ENCODE data around the gene CFAP107. TPM values are rescaled to one million over a fixed set of nuclear protein-coding genes. Genes with fewer than 3 reads are reported as not detected.

The CFAP107 gene
- polyA plus RNA-seq, 2 of the 4 experiments (the other 2 are of a cell fraction) = not detected

GRCh38 chr1:12709091-12709491, 36.9 kb upstream of the CFAP107 start:
- TF ChIP-seq JUN (IDR thresholded peaks at IDR 0.05) (no peak), RARB (CRISPR knock-in tag; IDR thresholded peaks at IDR 0.05) (no peak), BHLHE40 (IDR thresholded peaks at IDR 0.05; ENCODE audit: low read depth, low read length) (no peak), POLR2AphosphoS2 (conservative IDR thresholded peaks at IDR 0.05; ENCODE audit: low read length) (no peak), EP300 (IDR thresholded peaks at IDR 0.05) (no peak), HEYL (CRISPR knock-in tag; IDR thresholded peaks at IDR 0.05) (no peak), CHD2 (IDR thresholded peaks at IDR 0.05; ENCODE audit: low read length, partially characterized antibody) (no peak), MYC (IDR thresholded peaks at IDR 0.05; ENCODE audit: borderline replicate concordance, low read length) (no peak), PHF8 (IDR thresholded peaks at IDR 0.05; ENCODE audit: borderline replicate concordance, low read depth) (no peak)
- CTCF ChIA-PET = no interaction called here
- no peaks in the 10 kb centered on the region for H3K4me1 ChIP-seq
- no peak overlapping the region for H3K4me3 ChIP-seq
- POLR2A ChIA-PET = no interaction called here
- no peak overlapping the region for H3K4me2 ChIP-seq
- no peak overlapping the region for H3K27ac ChIP-seq
- no peak for FAIRE-seq
- 0% methylated on average over 1 of the region's 1 CpG for WGBS (ENCODE audit: missing lambda C conversion rate)
- H3K9me3 ChIP-seq = no peaks in the 10 kb centered on the region
- no peak for DNase-seq (ENCODE audit: low read depth in 1 of 2, low spot score in 1 of 2)
- ATAC-seq = no peak

GRCh38 chr1:12709696-12710095, 36.3 kb upstream of the CFAP107 start:
- 23% methylated on average over 3 of the region's 3 CpGs for WGBS (ENCODE audit: missing lambda C conversion rate)
- Histone ChIP-seq H3K4me3 (no peak overlapping the region), H3K4me2 (no peak overlapping the region), H3K4me1 (no peaks in the 10 kb centered on the region), H3K27ac (no peak overlapping the region), H3K9me3 (no peaks in the 10 kb centered on the region)
- CTCF ChIA-PET = no interaction called here
- no peak for DNase-seq (ENCODE audit: low read depth in 1 of 2, low spot score in 1 of 2)
- ATAC-seq = no peak
- POLR2A ChIA-PET = no interaction called here
- TF ChIP-seq ZNF302 (CRISPR knock-in tag; IDR thresholded peaks at IDR 0.05) = no peak
- TF ChIP-seq CBX2 (IDR thresholded peaks at IDR 0.05; ENCODE audit: borderline replicate concordance, low read depth) = no peak
- no peak for TF ChIP-seq HMGXB4 (CRISPR knock-in tag; IDR thresholded peaks at IDR 0.05; ENCODE audit: borderline replicate concordance)
- TF ChIP-seq RARB (CRISPR knock-in tag; IDR thresholded peaks at IDR 0.05) = no peak
- TF ChIP-seq CEBPB (IDR thresholded peaks at IDR 0.05) = no peak
- TF ChIP-seq USF2 (IDR thresholded peaks at IDR 0.05) = no peak
- no peak for TF ChIP-seq SMC3 (IDR thresholded peaks at IDR 0.05)
- no peak for TF ChIP-seq MAX (IDR thresholded peaks at IDR 0.05)
- TF ChIP-seq TP53 (CRISPR knock-in tag; IDR thresholded peaks at IDR 0.05) = no peak
- no peak for FAIRE-seq

- DNase-seq (ENCODE audit: low read depth in 1 of 2, low spot score in 1 of 2) (no peak), ATAC-seq (no peak), FAIRE-seq (no peak)
- CTCF ChIA-PET = interaction anchor here (1.4 kb wide), 1 partner anchor 8 kb away, joined by 4 read pairs; no protein-coding TSS in a partner anchor
- WGBS (ENCODE audit: missing lambda C conversion rate) = 9% methylated on average over 3 of the region's 3 CpGs
- Histone ChIP-seq H3K4me1 (no peaks in the 10 kb centered on the region), H3K4me2 (no peak overlapping the region), H3K9me3 (no peaks in the 10 kb centered on the region), H3K27ac (no peak overlapping the region), H3K4me3 (no peak overlapping the region)
- POLR2A ChIA-PET = interaction anchor here (0.8 kb wide), 1 partner anchor 94 kb away, joined by 4 read pairs; the partner anchor contains the start of gene DHRS3
- no peak for TF ChIP-seq HDAC2 (IDR thresholded peaks at IDR 0.05)
- TF ChIP-seq BHLHE40 (IDR thresholded peaks at IDR 0.05; ENCODE audit: low read depth, low read length) = no peak
- TF ChIP-seq ATOH8 (CRISPR knock-in tag; IDR thresholded peaks at IDR 0.05; ENCODE audit: low read depth) = no peak
- TF ChIP-seq HEYL (CRISPR knock-in tag; IDR thresholded peaks at IDR 0.05) = no peak
- TF ChIP-seq CEBPB (IDR thresholded peaks at IDR 0.05) = no peak
- no peak for TF ChIP-seq CBX8 (IDR thresholded peaks at IDR 0.05)
- no peak for TF ChIP-seq E2F6 (IDR thresholded peaks at IDR 0.05; ENCODE audit: borderline replicate concordance, low read depth)
- no peak for TF ChIP-seq EHMT2 (IDR thresholded peaks at IDR 0.05; ENCODE audit: low read depth)
- no peak for TF ChIP-seq RARB (CRISPR knock-in tag; IDR thresholded peaks at IDR 0.05)
- no peak for TF ChIP-seq HOXB5 (CRISPR knock-in tag; IDR thresholded peaks at IDR 0.05)
Observed at GRCh38 chr1:12711536-12711935, 34.5 kb upstream of the CFAP107 start.
